Duodenal mucosa (tissue), 2 donors: Measurements from ENCODE around the gene USP34.
"Not testable (repeated sequence)": the region's sequence is repeated elsewhere in the genome, so short reads cannot be mapped to it uniquely, and the experiment has no call there.

Source experiments
- H3K27ac ChIP-seq: one replicate; pipeline ENCODE4 v1.7.0; 2013; ENCODE audit warnings: low read depth, low read length
- H3K27me3 ChIP-seq, 2 donors: one replicate each; pipeline ENCODE4 v1.7.0; 2013; ENCODE audit warnings: low read length in 2 of 2, control low read depth in 1 of 2; ENCODE audit not compliant: insufficient read depth in 2 of 2, control insufficient read depth in 1 of 2
- H3K36me3 ChIP-seq, 2 donors: one replicate each; pipeline ENCODE4 v1.7.0; 2013; ENCODE audit warnings: low read length in 2 of 2, control low read depth in 1 of 2; ENCODE audit not compliant: insufficient read depth in 2 of 2, control insufficient read depth in 1 of 2
- H3K4me1 ChIP-seq, 2 donors: one replicate each; pipeline ENCODE4 v1.7.0; 2013; ENCODE audit warnings: low read length in 2 of 2, control low read depth in 1 of 2; ENCODE audit not compliant: insufficient read depth in 2 of 2, control insufficient read depth in 1 of 2
- H3K4me3 ChIP-seq, 2 donors: one replicate each; pipeline ENCODE4 v1.7.0; 2013; ENCODE audit warnings: low read length in 2 of 2, low read depth in 1 of 2
- H3K9ac ChIP-seq, 2 donors: one replicate each; pipeline ENCODE4 v1.7.0; 2013; ENCODE audit warnings: low read length in 2 of 2, low read depth in 1 of 2
- H3K9me3 ChIP-seq, 2 donors: one replicate each; pipeline ENCODE4 v1.7.0; 2013; ENCODE audit warnings: low read length in 2 of 2, control low read depth in 1 of 2; ENCODE audit not compliant: control insufficient read depth in 1 of 2

USP34 gene

GRCh38 chr2:61414674-61415073 is 56.2 kb downstream of the USP34 start:
- H3K4me1 ChIP-seq = no peaks in the 10 kb centered on the region
- H3K9me3 ChIP-seq = no peaks in the 10 kb centered on the region
- no peak overlapping the region for H3K4me3 ChIP-seq
- H3K27ac ChIP-seq = no peak overlapping the region
- H3K9ac ChIP-seq = no peak overlapping the region
- H3K36me3 ChIP-seq = peaks cover 0 to 4% of the 10 kb centered on the region in 2 donors
- no peaks in the 10 kb centered on the region for H3K27me3 ChIP-seq

GRCh38 chr2:61411109-61411508 is 59.8 kb downstream of the USP34 start:
- no peak overlapping the region for H3K9ac ChIP-seq
- no peaks in the 10 kb centered on the region for H3K27me3 ChIP-seq
- no peaks in the 10 kb centered on the region for H3K9me3 ChIP-seq
- H3K4me1 ChIP-seq = no peaks in the 10 kb centered on the region
- peaks cover 0 to 4% of the 10 kb centered on the region in 2 donors for H3K36me3 ChIP-seq
- H3K27ac ChIP-seq = no peak overlapping the region
- no peak overlapping the region for H3K4me3 ChIP-seq

- no peak overlapping the region for H3K9ac ChIP-seq
- H3K4me1 ChIP-seq = no peaks in the 10 kb centered on the region
Measured at GRCh38 chr2:61410185-61410584, 60.7 kb downstream of the USP34 start.

GRCh38 chr2:61405813-61406212 is 65.1 kb downstream of the USP34 start:
- no peaks in the 10 kb centered on the region for H3K4me1 ChIP-seq
- no peaks in the 10 kb centered on the region for H3K27me3 ChIP-seq
- H3K27ac ChIP-seq = no peak overlapping the region
- no peak overlapping the region for H3K4me3 ChIP-seq
- peaks cover 7 to 10% of the 10 kb centered on the region in 2 donors for H3K36me3 ChIP-seq
- no peaks in the 10 kb centered on the region for H3K9me3 ChIP-seq
- no peak overlapping the region for H3K9ac ChIP-seq

More at GRCh38 chr2:61410185-61410584, 60.7 kb downstream of the USP34 start:
- H3K27me3 ChIP-seq = no peaks in the 10 kb centered on the region
- no peaks in the 10 kb centered on the region for H3K9me3 ChIP-seq
- no peak overlapping the region for H3K4me3 ChIP-seq
- no peak overlapping the region for H3K27ac ChIP-seq
- peaks cover 0 to 4% of the 10 kb centered on the region in 2 donors for H3K36me3 ChIP-seq

- H3K27me3 ChIP-seq = no peaks in the 10 kb centered on the region
- H3K36me3 ChIP-seq = peaks cover 5 to 7% of the 10 kb centered on the region in 2 donors
- H3K4me3 ChIP-seq = no peak overlapping the region
- no peak overlapping the region for H3K27ac ChIP-seq
- no peaks in the 10 kb centered on the region for H3K9me3 ChIP-seq
- H3K4me1 ChIP-seq = no peaks in the 10 kb centered on the region
- no peak overlapping the region for H3K9ac ChIP-seq
Measured at GRCh38 chr2:61404438-61404837, 66.4 kb downstream of the USP34 start.

GRCh38 chr2:61398413-61398812 is 72.5 kb downstream of the USP34 start:
- Histone ChIP-seq H3K27ac (no peak overlapping the region), H3K36me3 (peaks cover 0 to 10% of the 10 kb centered on the region in 2 donors), H3K27me3 (no peaks in the 10 kb centered on the region), H3K4me1 (no peaks in the 10 kb centered on the region), H3K4me3 (no peak overlapping the region), H3K9ac (no peak overlapping the region), H3K9me3 (no peaks in the 10 kb centered on the region)

GRCh38 chr2:61396005-61396404 is 74.9 kb downstream of the USP34 start:
- Histone ChIP-seq H3K36me3 (peaks cover 0 to 15% of the 10 kb centered on the region in 2 donors), H3K9me3 (no peaks in the 10 kb centered on the region), H3K9ac (no peak overlapping the region), H3K27me3 (no peaks in the 10 kb centered on the region), H3K4me1 (no peaks in the 10 kb centered on the region), H3K27ac (no peak overlapping the region), H3K4me3 (no peak overlapping the region)

- not testable (repeated sequence) for H3K4me1 ChIP-seq, H3K9me3 ChIP-seq, H3K9ac ChIP-seq, H3K27ac ChIP-seq, H3K4me3 ChIP-seq, H3K27me3 ChIP-seq
- peaks cover 0 to 25% of the 10 kb centered on the region in 2 donors for H3K36me3 ChIP-seq
Measured at GRCh38 chr2:61387588-61387987, 83.3 kb downstream of the USP34 start.

GRCh38 chr2:61380882-61381197 is 90.0 kb downstream of the USP34 start:
- not testable (repeated sequence) for H3K4me3 ChIP-seq, H3K9ac ChIP-seq, H3K4me1 ChIP-seq, H3K9me3 ChIP-seq, H3K27me3 ChIP-seq, H3K27ac ChIP-seq
- peaks cover 3 to 44% of the 10 kb centered on the region in 2 donors for H3K36me3 ChIP-seq

GRCh38 chr2:61380056-61380881 is 90.6 kb downstream of the USP34 start:
- Histone ChIP-seq H3K4me1 (no peaks in the 10 kb centered on the region), H3K9me3 (no peaks in the 10 kb centered on the region), H3K36me3 (peaks cover 3 to 42% of the 10 kb centered on the region in 2 donors), H3K9ac (no peak overlapping the region), H3K27ac (no peak overlapping the region), H3K27me3 (no peaks in the 10 kb centered on the region), H3K4me3 (no peak overlapping the region)
